A549 (cell line): ENCODE measurements around the gene ZDHHC17.
"Not testable (repeated sequence)": the region's sequence is repeated elsewhere in the genome, so short reads cannot be mapped to it uniquely, and the experiment has no call there.

ENCODE experiments used
- CEBPB ChIP-seq, 2 experiments: fragments of >200 bp in 1 of 2; sonication (Bioruptor Twin) in 1 of 2; formaldehyde crosslinking in 1 of 2; IDR thresholded peaks; 2 replicates each; pipeline ENCODE4 v1.6.1; 2012 to 2016
- CTCF ChIP-seq: fragments of >200 bp; sonication (Bioruptor Twin); formaldehyde crosslinking; IDR thresholded peaks from 3 replicates; pipeline ENCODE4 v1.5.1; 2016
- EP300 ChIP-seq, 2 experiments: fragments of >200 bp; sonication (Bioruptor Twin); formaldehyde crosslinking; IDR thresholded peaks; 2 replicates in 1 of 2; 3 replicates in 1 of 2; pipeline ENCODE4 v1.6.1; 2016 to 2017
- KDM1A ChIP-seq: fragments of 200-600 bp; sonication (generic); IDR thresholded peaks from 2 replicates; pipeline ENCODE4 v1.6.1; 2016; ENCODE audit warnings: low read depth, mild to moderate bottlenecking
- MAX ChIP-seq: IDR thresholded peaks from 2 replicates; pipeline ENCODE4 v1.6.1; 2012
- POLR2A ChIP-seq: IDR thresholded peaks from 2 replicates; pipeline ENCODE4 v1.6.1; 2012; ENCODE audit warnings: mild to moderate bottlenecking, low read length
- REST ChIP-seq: fragments of 200-600 bp; sonication (generic); IDR thresholded peaks from 2 replicates; pipeline ENCODE4 v1.6.1; 2016; ENCODE audit warnings: antibody characterized with exemption, mild to moderate bottlenecking, moderate library complexity

- TF ChIP-seq CTCF; REST; CEBPB (IDR thresholded peaks at IDR 0.05); MAX; EP300 (IDR thresholded peaks at IDR 0.05); POLR2A; KDM1A: not testable (repeated sequence)
Measured at GRCh38 chr12:76732188-76732587, 31.7 kb upstream of the ZDHHC17 start.
